Nephron (organoid): ENCODE data around the gene NXNL2.

ENCODE experiments used
- H3K27ac Mint-ChIP-seq, 3 experiments: 2 replicates each; pipeline ENCODE4 v1.8.0; 2020; ENCODE audit warnings: mixed read lengths in 3 of 3, mild to moderate bottlenecking in 2 of 3, moderate library complexity in 1 of 3
- H3K27me3 Mint-ChIP-seq: 2 replicates; pipeline ENCODE4 v1.8.0; 2021; ENCODE audit warnings: low read depth, mild to moderate bottlenecking, moderate library complexity, mixed read lengths
- H3K36me3 Mint-ChIP-seq: 2 replicates; pipeline ENCODE4 v1.8.0; 2020; ENCODE audit warnings: low read depth, mixed read lengths
- H3K4me1 Mint-ChIP-seq: 2 replicates; pipeline ENCODE4 v1.8.0; 2020; ENCODE audit warnings: mixed read lengths
- H3K4me3 Mint-ChIP-seq, 3 experiments: 2 replicates each; pipeline ENCODE4 v1.8.0; 2020; ENCODE audit warnings: mild to moderate bottlenecking in 3 of 3, mixed read lengths in 3 of 3, moderate library complexity in 2 of 3
- H3K9me3 Mint-ChIP-seq: 2 replicates; pipeline ENCODE4 v1.8.0; 2020; ENCODE audit warnings: mixed read lengths
- TF ChIP-seq, protein P1 (sequence below), 3 experiments: fragments of 200-600 bp; sonication (generic); IDR thresholded peaks; one replicate each; pipeline ENCODE4 v1.5.0; 2021; ENCODE audit warnings: antibody characterized with exemption in 3 of 3; ENCODE audit not compliant: unreplicated experiment in 3 of 3

The NXNL2 gene

DNA sequence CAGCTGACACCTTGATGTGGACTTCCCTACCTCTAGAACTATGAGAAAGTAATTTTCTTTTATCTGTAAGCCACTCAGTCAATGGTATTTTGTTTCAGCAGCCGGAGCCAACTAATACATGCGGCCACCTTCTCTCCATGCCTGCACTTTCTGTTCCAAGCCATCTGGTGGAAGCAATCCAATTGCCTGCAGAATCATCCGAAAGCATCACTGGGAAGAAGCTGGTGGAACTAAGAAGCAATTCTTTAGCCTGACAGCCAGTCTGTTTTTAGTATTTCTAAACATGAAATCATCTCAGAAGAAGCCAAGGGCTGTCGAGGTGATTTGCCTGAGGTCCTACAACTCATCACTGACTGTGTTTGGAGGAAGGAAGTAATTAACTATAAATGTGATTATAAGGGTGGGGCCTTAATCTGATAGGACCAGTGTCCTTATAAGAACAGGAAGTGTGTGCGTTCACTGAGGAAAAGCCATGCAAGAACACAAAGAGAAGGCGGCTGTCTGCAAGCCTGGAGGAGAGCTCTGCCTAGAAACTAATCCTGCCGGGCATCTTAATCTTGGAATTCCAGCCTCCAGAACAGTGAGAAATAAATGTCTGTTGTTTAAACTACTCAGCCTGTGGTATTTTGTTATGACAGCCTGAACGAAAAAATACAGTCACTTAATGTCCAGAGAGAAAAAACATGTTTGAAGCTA is 49.1 kb downstream of the NXNL2 start:
- H3K4me3 Mint-ChIP-seq: no peak overlapping the region
- TF ChIP-seq, protein P1, sequence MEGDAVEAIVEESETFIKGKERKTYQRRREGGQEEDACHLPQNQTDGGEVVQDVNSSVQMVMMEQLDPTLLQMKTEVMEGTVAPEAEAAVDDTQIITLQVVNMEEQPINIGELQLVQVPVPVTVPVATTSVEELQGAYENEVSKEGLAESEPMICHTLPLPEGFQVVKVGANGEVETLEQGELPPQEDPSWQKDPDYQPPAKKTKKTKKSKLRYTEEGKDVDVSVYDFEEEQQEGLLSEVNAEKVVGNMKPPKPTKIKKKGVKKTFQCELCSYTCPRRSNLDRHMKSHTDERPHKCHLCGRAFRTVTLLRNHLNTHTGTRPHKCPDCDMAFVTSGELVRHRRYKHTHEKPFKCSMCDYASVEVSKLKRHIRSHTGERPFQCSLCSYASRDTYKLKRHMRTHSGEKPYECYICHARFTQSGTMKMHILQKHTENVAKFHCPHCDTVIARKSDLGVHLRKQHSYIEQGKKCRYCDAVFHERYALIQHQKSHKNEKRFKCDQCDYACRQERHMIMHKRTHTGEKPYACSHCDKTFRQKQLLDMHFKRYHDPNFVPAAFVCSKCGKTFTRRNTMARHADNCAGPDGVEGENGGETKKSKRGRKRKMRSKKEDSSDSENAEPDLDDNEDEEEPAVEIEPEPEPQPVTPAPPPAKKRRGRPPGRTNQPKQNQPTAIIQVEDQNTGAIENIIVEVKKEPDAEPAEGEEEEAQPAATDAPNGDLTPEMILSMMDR (IDR thresholded peaks at IDR 0.05; ENCODE audit: unreplicated experiment in 3 of 3): no peak

DNA sequence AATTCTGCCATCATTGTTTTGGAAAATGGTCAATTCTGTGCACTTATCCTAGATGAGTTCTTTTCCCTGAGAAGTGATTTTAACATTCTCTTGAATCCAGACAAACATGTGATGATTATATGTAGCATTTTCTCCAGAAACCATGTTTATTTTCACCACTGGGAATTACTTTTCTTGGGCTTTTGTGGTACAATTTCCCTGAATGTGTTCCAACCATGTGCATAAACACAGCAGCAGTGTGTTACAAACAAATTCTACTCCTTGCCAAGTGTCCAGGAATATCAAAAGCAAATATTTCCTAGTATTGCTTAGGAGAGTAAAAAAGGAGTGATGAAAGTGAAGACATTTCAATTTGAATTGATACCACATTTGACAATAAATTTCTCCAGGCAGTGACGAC is 50.4 kb downstream of the NXNL2 start:
- H3K4me1 Mint-ChIP-seq: peaks cover 13% of the 10 kb centered on the region
- H3K27ac Mint-ChIP-seq: no peak overlapping the region
- no peak overlapping the region for H3K4me3 Mint-ChIP-seq
- peaks cover 3% of the 10 kb centered on the region for H3K36me3 Mint-ChIP-seq
- TF ChIP-seq, protein P1 (IDR thresholded peaks at IDR 0.05; ENCODE audit: unreplicated experiment in 3 of 3): no peak
- H3K27me3 Mint-ChIP-seq: peaks cover 5% of the 10 kb centered on the region
- peaks cover 19% of the 10 kb centered on the region for H3K9me3 Mint-ChIP-seq

More for the DNA sequence above, 49.1 kb downstream of the NXNL2 start:
- peaks cover 19% of the 10 kb centered on the region for H3K9me3 Mint-ChIP-seq
- peaks cover 3% of the 10 kb centered on the region for H3K36me3 Mint-ChIP-seq
- H3K27ac Mint-ChIP-seq: peak overlapping the region; percentile 14 to 81 (median 44)
- peaks cover 5% of the 10 kb centered on the region for H3K27me3 Mint-ChIP-seq
- H3K4me1 Mint-ChIP-seq: peaks cover 13% of the 10 kb centered on the region

DNA sequence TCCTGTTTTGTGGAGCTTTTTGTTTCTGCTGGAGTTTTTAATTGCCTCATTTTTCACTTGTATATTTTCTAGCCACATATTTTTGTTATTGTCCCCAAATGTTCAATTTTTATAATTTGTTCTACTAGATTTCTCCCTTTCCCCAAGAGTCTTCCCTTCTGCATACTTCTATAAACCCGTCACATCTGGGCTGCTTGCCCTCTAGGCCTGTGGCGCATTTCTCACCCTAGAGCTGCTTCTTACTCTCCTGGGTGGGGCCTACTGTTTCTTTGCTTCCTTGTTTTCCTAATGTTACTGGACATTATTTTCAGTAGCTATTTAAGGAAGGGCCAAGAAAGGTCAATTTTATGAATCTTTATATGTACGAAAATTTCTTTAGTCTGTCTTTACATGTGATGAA is 51.5 kb downstream of the NXNL2 start:
- TF ChIP-seq, protein P1 (IDR thresholded peaks at IDR 0.05; ENCODE audit: unreplicated experiment in 3 of 3): no peak
- H3K27ac Mint-ChIP-seq: no peak overlapping the region

DNA sequence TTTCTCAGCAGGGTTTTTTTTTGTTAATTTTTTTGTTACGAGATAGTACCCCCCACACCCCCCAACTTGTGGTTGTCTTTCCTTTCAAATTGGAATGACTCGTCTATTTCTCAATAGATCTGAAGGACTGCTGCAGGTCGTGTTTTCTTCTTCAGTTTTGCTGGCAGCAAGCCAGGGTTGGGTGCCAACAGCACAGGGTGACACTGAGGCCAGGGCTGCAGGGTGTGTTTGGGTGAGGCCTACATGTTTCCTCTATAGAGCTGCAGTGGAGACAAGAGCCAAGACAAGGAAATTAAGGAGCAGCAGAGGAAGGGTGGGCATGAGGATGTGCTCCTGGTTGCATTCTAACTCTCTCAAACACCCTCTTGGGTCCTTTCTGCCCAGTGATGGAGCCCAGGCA is 52.2 kb downstream of the NXNL2 start:
- H3K4me1 Mint-ChIP-seq: peaks cover 7% of the 10 kb centered on the region
- H3K36me3 Mint-ChIP-seq: peaks cover 3% of the 10 kb centered on the region
- no peak overlapping the region for H3K4me3 Mint-ChIP-seq
- TF ChIP-seq, protein P1 (IDR thresholded peaks at IDR 0.05; ENCODE audit: unreplicated experiment in 3 of 3): no peak
- peaks cover 19% of the 10 kb centered on the region for H3K9me3 Mint-ChIP-seq
- no peak overlapping the region for H3K27ac Mint-ChIP-seq
- H3K27me3 Mint-ChIP-seq: peaks cover 5% of the 10 kb centered on the region

More for the DNA sequence above, 51.5 kb downstream of the NXNL2 start:
- Mint-ChIP-seq H3K27me3 (peaks cover 5% of the 10 kb centered on the region), H3K4me3 (no peak overlapping the region), H3K4me1 (peaks cover 7% of the 10 kb centered on the region), H3K9me3 (peaks cover 19% of the 10 kb centered on the region), H3K36me3 (peaks cover 3% of the 10 kb centered on the region)

DNA sequence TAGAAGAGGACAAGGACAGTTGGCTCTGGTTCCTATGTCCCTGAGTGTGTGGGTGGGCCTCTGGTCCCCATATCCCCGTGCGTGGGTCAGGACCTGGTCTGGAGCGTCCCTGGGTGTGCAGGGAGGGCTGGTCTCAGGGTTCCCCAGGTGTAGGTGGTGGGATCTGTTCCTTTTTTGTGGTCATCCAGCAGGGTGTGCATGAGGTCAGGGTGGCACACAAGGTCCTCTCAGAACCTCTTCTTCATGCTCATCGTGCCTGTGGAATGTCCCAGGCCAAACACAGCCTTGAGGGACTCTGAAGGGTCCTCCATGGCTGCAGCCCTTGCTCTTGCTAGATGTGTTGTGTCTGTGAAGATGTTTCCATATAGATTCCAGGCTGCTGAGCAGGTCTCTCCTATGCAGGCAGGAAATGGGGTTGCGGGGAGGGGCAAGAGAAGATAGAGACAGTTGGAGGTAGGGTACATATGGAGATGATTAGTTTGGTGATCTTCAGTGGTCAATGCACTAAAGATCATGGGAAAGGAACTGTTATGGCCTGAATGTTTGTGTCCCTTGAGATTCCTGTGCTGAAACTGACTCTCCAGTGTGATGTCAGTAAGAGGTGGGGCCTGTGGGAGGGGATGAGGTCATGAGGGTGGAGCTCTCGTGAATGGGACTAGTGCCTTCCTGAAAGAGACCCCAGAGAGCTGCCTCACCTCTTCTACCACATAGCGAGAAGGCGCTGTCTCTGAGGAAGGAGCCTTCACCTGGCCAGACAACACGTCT is 53.1 kb downstream of the NXNL2 start:
- peaks cover 3% of the 10 kb centered on the region for H3K36me3 Mint-ChIP-seq
- TF ChIP-seq, protein P1 (IDR thresholded peaks at IDR 0.05; ENCODE audit: unreplicated experiment in 3 of 3): no peak
- H3K9me3 Mint-ChIP-seq: peaks cover 19% of the 10 kb centered on the region
- peaks cover 7% of the 10 kb centered on the region for H3K4me1 Mint-ChIP-seq
- H3K4me3 Mint-ChIP-seq: no peak overlapping the region
- no peak overlapping the region for H3K27ac Mint-ChIP-seq
- peaks cover 5% of the 10 kb centered on the region for H3K27me3 Mint-ChIP-seq
